SK-N-SH (cell line): Measurements from ENCODE around the gene CUEDC2. TPM values are rescaled to one million over a fixed set of nuclear protein-coding genes. Genes with fewer than 3 reads are reported as not detected.

Experiments
- CTCF ChIA-PET: fragments of 300-600, 350-600 bp; formaldehyde crosslinking; extraction: SDS; loops from one replicate; lab custom pipeline; 2021; lab: Yijun Ruan, JAX
- POLR2A ChIA-PET: fragments of 350-600 bp; sonication (Branson Sonifier 250); formaldehyde crosslinking; extraction: SDS; loops from one replicate; lab custom pipeline; 2020; ENCODE audit warnings: antibody characterized with exemption, inconsistent platforms; lab: Yijun Ruan, JAX
- DNase-seq: peaks from one replicate; pipeline ENCODE4 v3.0.0; 2012
- H2AFZ ChIP-seq: fragments of 200-600 bp; sonication (generic); 2 replicates; pipeline ENCODE4 v1.8.1; 2016; ENCODE audit warnings: antibody characterized with exemption, mild to moderate bottlenecking, low read depth
- H3F3A ChIP-seq: fragments of 200-600 bp; sonication (generic); replicated peaks from 2 replicates; pipeline ENCODE3; 2016; ENCODE audit warnings: antibody characterized with exemption, mild to moderate bottlenecking; ENCODE audit not compliant: insufficient read depth
- H3K27ac ChIP-seq, 2 experiments: fragments of 200-500 bp in 1 of 2; fragments of 200-600 bp in 1 of 2; sonication (Bioruptor generic) in 1 of 2; sonication (generic), shearing (Covaris generic) in 1 of 2; 2 replicates each; pipeline versions ENCODE4 v1.5.1 to v1.6.1; 2014 to 2016; ENCODE audit warnings: low read depth in 2 of 2, inconsistent platforms in 1 of 2, low read length in 1 of 2, mild to moderate bottlenecking in 1 of 2, mixed read lengths in 1 of 2
- H3K27me3 ChIP-seq: fragments of 200-600 bp; sonication (generic), shearing (Covaris generic); 2 replicates; pipeline ENCODE4 v1.6.1; 2016; ENCODE audit warnings: mixed run types; ENCODE audit not compliant: insufficient read depth
- H3K36me3 ChIP-seq, 2 experiments: fragments of 200-500 bp in 1 of 2; fragments of 200-600 bp in 1 of 2; sonication (Bioruptor generic) in 1 of 2; sonication (generic) in 1 of 2; replicated peaks in 1 of 2; 2 replicates each; pipeline versions ENCODE3 to v1.5.1; 2014 to 2016; ENCODE audit warnings: low read length in 1 of 2, mild to moderate bottlenecking in 1 of 2; ENCODE audit not compliant: insufficient read depth in 2 of 2, control insufficient read depth in 1 of 2
- H3K4me1 ChIP-seq, 2 experiments: fragments of 200-500 bp in 1 of 2; fragments of 200-600 bp in 1 of 2; sonication (Bioruptor generic) in 1 of 2; sonication (generic), shearing (Covaris generic) in 1 of 2; 2 replicates each; pipeline versions ENCODE4 v1.5.1 to v1.6.1; 2014 to 2016; ENCODE audit warnings: low read depth in 1 of 2, low read length in 1 of 2, mixed run types in 1 of 2; ENCODE audit not compliant: insufficient read depth in 2 of 2, control insufficient read depth in 1 of 2
- H3K4me2 ChIP-seq: fragments of 200-600 bp; sonication (generic), shearing (Covaris generic); 2 replicates; pipeline ENCODE4 v1.6.1; 2017; ENCODE audit warnings: mixed run types
- H3K4me3 ChIP-seq, 2 experiments: fragments of 200-500 bp in 1 of 2; fragments of 200-600 bp in 1 of 2; sonication (Bioruptor generic) in 1 of 2; sonication (generic), shearing (Covaris generic) in 1 of 2; 2 replicates each; pipeline versions ENCODE4 v1.5.1 to v1.8.1; 2014 to 2016; ENCODE audit warnings: low read depth in 2 of 2, inconsistent platforms in 1 of 2, low read length in 1 of 2, mild to moderate bottlenecking in 1 of 2, mixed read lengths in 1 of 2, moderate library complexity in 1 of 2
- H3K79me2 ChIP-seq: fragments of 200-600 bp; sonication (generic); 2 replicates; pipeline ENCODE4 v1.8.1; 2017; ENCODE audit warnings: mild to moderate bottlenecking; ENCODE audit not compliant: insufficient read depth
- H3K9ac ChIP-seq: fragments of 200-600 bp; sonication (generic); 2 replicates; pipeline ENCODE4 v1.6.1; 2017; ENCODE audit warnings: mixed run types
- H3K9me2 ChIP-seq: fragments of 200-600 bp; sonication (generic); 2 replicates; pipeline ENCODE4 v1.6.1; 2017; ENCODE audit warnings: mixed run types
- H3K9me3 ChIP-seq: fragments of 200-600 bp; sonication (generic); 2 replicates; pipeline ENCODE4 v1.6.1; 2017; ENCODE audit warnings: mixed run types, mild to moderate bottlenecking, moderate library complexity
- H4K20me1 ChIP-seq: fragments of 200-600 bp; sonication (generic); 2 replicates; pipeline ENCODE4 v1.6.1; 2017; ENCODE audit warnings: mild to moderate bottlenecking, mixed run types; ENCODE audit not compliant: insufficient read depth
- CHD2 ChIP-seq: fragments of 150-350 bp; IDR thresholded peaks from 2 replicates; pipeline ENCODE4 v1.6.1; 2018; ENCODE audit warnings: low read length; ENCODE audit not compliant: partially characterized antibody
- FOSL2 ChIP-seq: IDR thresholded peaks from 2 replicates; pipeline ENCODE4 v1.4.0; 2012; ENCODE audit warnings: low read depth, mild to moderate bottlenecking, moderate library complexity, borderline replicate concordance
- FOXJ3 ChIP-seq: sonication (generic); formaldehyde crosslinking; IDR thresholded peaks from 2 replicates; pipeline ENCODE4 v1.5.1; 2020; ENCODE audit warnings: mild to moderate bottlenecking, missing genetic modification reagents
- FOXM1 ChIP-seq: IDR thresholded peaks from 2 replicates; pipeline ENCODE4 v1.4.0; 2012; ENCODE audit warnings: low read depth, mild to moderate bottlenecking
- GABPA ChIP-seq: IDR thresholded peaks from 2 replicates; pipeline ENCODE4 v1.4.0; 2012; ENCODE audit warnings: low read depth, mild to moderate bottlenecking
- JUND ChIP-seq: IDR thresholded peaks from 2 replicates; pipeline ENCODE4 v1.4.0; 2012
- MEF2A ChIP-seq: IDR thresholded peaks from 2 replicates; pipeline ENCODE4 v1.4.0; 2012; ENCODE audit warnings: low read depth, borderline replicate concordance
- MXI1 ChIP-seq: IDR thresholded peaks from 2 replicates; pipeline ENCODE4 v1.6.1; 2012; ENCODE audit warnings: mild to moderate bottlenecking, low read depth, low read length, improper control_type of control experiment
- SIN3A ChIP-seq: IDR thresholded peaks from 2 replicates; pipeline ENCODE4 v1.6.1; 2012; ENCODE audit warnings: low read depth, mild to moderate bottlenecking, low read length, moderate library complexity, borderline replicate concordance
- SMC3 ChIP-seq: IDR thresholded peaks from 2 replicates; pipeline ENCODE4 v1.6.1; 2012; ENCODE audit warnings: low read depth, low read length, improper control_type of control experiment
- TAF1 ChIP-seq: IDR thresholded peaks from 2 replicates; pipeline ENCODE4 v1.6.1; 2012; ENCODE audit warnings: low read depth, mild to moderate bottlenecking, low read length, moderate library complexity, borderline replicate concordance
- TCF12 ChIP-seq: IDR thresholded peaks from 2 replicates; pipeline ENCODE4 v1.4.0; 2012
- YY1 ChIP-seq: IDR thresholded peaks from 2 replicates; pipeline ENCODE4 v1.4.0; 2012; ENCODE audit warnings: low read depth, mild to moderate bottlenecking
- ZBTB33 ChIP-seq: IDR thresholded peaks from 2 replicates; pipeline ENCODE4 v1.4.0; 2012; ENCODE audit warnings: low read depth, borderline replicate concordance
- WGBS: methylation state at CpG from one replicate; pipeline ENCODE4 v1.1.6; 2017; ENCODE audit warnings: low lambda C conversion rate; 5-methylcytosine and 5-hydroxymethylcytosine counted together
- polyA plus RNA-seq, 3 experiments: library from polyadenylated mRNA; depleted of rRNA; stranded (reverse); fragments of >200 nt; gene quantifications; 2 replicates each; pipeline ENCODE4 v1.2.3, GENCODE V29; 2012
- TF ChIP-seq, protein P1 (sequence below): fragments of 150-350 bp; IDR thresholded peaks from 2 replicates; pipeline ENCODE4 v1.6.1; 2016; ENCODE audit warnings: mild to moderate bottlenecking, low read depth, low read length
- TF ChIP-seq, protein P2 (sequence below): IDR thresholded peaks from 2 replicates; pipeline ENCODE4 v1.4.0; 2012; ENCODE audit warnings: low read depth
- TF ChIP-seq, protein P3 (sequence below): fragments of 200-600 bp; sonication (generic); IDR thresholded peaks from 2 replicates; pipeline ENCODE4 v1.6.1; 2017; ENCODE audit warnings: antibody characterized with exemption, mild to moderate bottlenecking, moderate library complexity
- TF ChIP-seq, protein P4 (sequence below): fragments of 150-350 bp; IDR thresholded peaks from 2 replicates; pipeline ENCODE4 v1.6.1; 2017; ENCODE audit warnings: antibody characterized with exemption, low read length, low read depth, borderline replicate concordance

CUEDC2 gene
- polyA plus RNA-seq, 1 of the 3 experiments (the other 2 are of a cell fraction) = 162 TPM

DNA sequence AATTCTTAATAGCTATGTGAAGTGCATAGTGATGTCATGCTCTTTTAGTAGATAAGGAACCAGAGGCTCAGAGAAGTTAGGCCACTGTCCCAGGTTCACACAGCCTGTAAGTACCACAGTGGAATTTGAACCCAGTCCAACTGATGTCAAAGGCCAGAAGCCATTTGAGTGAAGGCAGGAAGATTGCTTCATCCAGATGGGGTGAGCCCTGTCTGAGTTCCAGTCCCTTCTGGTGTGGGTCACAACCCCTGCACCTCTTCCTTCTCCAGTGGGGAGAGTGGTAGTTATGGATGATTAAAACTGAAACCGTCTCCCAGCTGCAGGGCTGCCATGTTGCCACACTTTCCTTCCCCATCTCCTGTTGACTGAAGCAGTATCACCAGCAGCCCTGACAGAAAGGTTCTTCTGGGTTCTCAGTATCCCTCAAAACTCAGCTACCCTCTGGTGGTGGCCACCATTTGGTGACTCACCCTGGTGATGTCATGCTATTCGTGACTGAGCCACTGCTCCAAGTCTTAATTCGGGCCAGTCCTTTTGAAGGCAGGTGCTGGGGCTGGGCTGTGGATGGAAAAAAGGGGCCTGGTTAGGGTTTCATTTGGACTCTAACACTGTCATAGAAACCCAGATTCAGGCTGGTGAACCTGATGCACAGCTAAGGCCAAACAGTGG, 20.4 kb upstream of the CUEDC2 start:
- ChIA-PET POLR2A (interaction anchor here (4.1 to 4.3 kb wide), 2 partner anchors 8 to 20 kb away, joined by 19 to 27 read pairs; partner anchors contain the start of gene CUEDC2), CTCF (interaction anchor here (2.6 to 5.3 kb wide), 3 partner anchors 31 to 131 kb away, joined by 6 to 25 read pairs (median 14); partner anchors contain the start of gene FBXL15)
- no peak overlapping the region for H3K27ac ChIP-seq
- H3K79me2 ChIP-seq = no peaks in the 10 kb centered on the region
- H3F3A ChIP-seq = peaks cover 15% of the 10 kb centered on the region
- H3K27me3 ChIP-seq = no peaks in the 10 kb centered on the region
- no peak for TF ChIP-seq MEF2A
- TF ChIP-seq FOSL2 = peak; percentile 46; the same call in 1 of the 2 replicates
- peak; percentile 37; the same call in 1 of the 2 replicates for TF ChIP-seq JUND
- TF ChIP-seq TCF12 = no peak
- no peak overlapping the region for H3K9ac ChIP-seq
- H4K20me1 ChIP-seq = no peaks in the 10 kb centered on the region
- DNase-seq = no peak
- no peaks in the 10 kb centered on the region for H3K9me2 ChIP-seq
- no peak overlapping the region for H3K4me2 ChIP-seq
- H3K36me3 ChIP-seq = no peaks in the 10 kb centered on the region
- 50% methylated on average over 3 of the region's 3 CpGs for WGBS
- H2AFZ ChIP-seq = no peak overlapping the region
- no peak overlapping the region for H3K4me3 ChIP-seq
- H3K9me3 ChIP-seq = no peaks in the 10 kb centered on the region
- H3K4me1 ChIP-seq = peaks cover 0 to 10% of the 10 kb centered on the region in 2 experiments; a peak in 2 of 4 replicates

DNA sequence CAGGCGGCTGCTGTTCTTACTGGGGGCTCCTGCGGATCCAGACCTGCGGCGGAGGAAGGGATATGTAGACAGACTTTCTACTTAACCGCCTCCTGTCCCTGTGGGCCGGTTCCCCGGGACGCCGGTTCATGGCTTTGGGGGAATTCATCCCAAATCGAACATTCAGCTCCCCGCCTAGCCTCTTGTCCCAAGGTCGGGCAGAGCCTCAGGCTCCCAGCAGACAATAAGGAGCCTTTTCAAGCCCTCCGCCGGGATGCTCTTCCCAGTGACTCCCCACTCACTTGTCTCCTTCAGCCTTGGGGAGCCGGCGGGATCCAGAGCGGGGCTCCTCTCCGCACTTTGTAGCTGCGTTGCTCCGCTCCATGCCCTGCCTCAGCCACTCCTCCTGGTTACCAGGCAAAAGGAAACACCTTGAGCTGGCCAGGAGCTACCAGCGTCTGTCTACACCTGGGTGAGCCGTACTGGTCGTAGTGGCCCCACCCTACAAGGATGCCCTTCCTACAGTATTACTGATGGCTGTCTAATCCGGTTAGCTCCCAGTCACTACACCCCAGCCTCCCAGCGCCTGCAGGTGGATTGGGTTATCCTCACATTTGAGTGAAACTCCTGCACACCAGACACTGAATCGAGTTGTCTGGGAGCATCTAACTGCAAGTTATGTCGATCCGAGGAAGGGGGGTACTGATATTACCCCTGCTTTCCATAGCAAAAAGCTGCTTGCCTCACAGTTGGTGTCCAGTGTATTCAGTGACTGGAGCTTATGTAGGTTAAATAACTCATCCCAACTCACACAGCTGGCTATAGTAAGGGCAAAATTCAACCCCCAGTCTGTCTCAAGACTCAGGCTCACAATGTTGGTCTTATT, 19.0 kb upstream of the CUEDC2 start, which contains the start of gene C10orf95:
C10orf95 (minus strand) TSS at position 439 of the 865 bp plus-strand sequence. CDS start 450 bp downstream, outside the sequence.
- H3K9me2 ChIP-seq = no peaks in the 10 kb centered on the region
- CTCF ChIA-PET = interaction anchor here (0.9 to 5.3 kb wide), 12 partner anchors 8 to 132 kb away, joined by 3 to 25 read pairs (median 5); partner anchors contain the start of genes CUEDC2, FBXL15 and SUFU
- H3F3A ChIP-seq = peaks cover 15% of the 10 kb centered on the region
- peak within 1 kb of the TSS in 1 of 2 experiments; percentile 31; a peak in 1 of 4 replicates for H3K27ac ChIP-seq
- WGBS = 60% methylated on average over 20 of the region's 28 CpGs
- peak within 1 kb of the TSS; percentile 62 to 71 for H3K4me3 ChIP-seq
- H3K36me3 ChIP-seq = no peaks in the 10 kb centered on the region
- no peaks in the 10 kb centered on the region for H3K27me3 ChIP-seq
- H3K9me3 ChIP-seq = no peaks in the 10 kb centered on the region
- peak within 1 kb of the TSS; percentile 80 for H3K4me2 ChIP-seq
- TF ChIP-seq CHD2 = no peak
- TF ChIP-seq MXI1 = no peak
- TF ChIP-seq, protein P1, sequence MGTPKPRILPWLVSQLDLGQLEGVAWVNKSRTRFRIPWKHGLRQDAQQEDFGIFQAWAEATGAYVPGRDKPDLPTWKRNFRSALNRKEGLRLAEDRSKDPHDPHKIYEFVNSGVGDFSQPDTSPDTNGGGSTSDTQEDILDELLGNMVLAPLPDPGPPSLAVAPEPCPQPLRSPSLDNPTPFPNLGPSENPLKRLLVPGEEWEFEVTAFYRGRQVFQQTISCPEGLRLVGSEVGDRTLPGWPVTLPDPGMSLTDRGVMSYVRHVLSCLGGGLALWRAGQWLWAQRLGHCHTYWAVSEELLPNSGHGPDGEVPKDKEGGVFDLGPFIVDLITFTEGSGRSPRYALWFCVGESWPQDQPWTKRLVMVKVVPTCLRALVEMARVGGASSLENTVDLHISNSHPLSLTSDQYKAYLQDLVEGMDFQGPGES = no peak
- TF ChIP-seq TAF1 = no peak
- no peak for TF ChIP-seq GABPA
- TF ChIP-seq, protein P2, sequence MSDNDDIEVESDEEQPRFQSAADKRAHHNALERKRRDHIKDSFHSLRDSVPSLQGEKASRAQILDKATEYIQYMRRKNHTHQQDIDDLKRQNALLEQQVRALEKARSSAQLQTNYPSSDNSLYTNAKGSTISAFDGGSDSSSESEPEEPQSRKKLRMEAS = no peak
- no peak for TF ChIP-seq YY1
- TF ChIP-seq FOXJ3 = no peak
- no peak for TF ChIP-seq SMC3
- TF ChIP-seq FOXM1 = no peak
- TF ChIP-seq SIN3A = no peak
- TF ChIP-seq, protein P3, sequence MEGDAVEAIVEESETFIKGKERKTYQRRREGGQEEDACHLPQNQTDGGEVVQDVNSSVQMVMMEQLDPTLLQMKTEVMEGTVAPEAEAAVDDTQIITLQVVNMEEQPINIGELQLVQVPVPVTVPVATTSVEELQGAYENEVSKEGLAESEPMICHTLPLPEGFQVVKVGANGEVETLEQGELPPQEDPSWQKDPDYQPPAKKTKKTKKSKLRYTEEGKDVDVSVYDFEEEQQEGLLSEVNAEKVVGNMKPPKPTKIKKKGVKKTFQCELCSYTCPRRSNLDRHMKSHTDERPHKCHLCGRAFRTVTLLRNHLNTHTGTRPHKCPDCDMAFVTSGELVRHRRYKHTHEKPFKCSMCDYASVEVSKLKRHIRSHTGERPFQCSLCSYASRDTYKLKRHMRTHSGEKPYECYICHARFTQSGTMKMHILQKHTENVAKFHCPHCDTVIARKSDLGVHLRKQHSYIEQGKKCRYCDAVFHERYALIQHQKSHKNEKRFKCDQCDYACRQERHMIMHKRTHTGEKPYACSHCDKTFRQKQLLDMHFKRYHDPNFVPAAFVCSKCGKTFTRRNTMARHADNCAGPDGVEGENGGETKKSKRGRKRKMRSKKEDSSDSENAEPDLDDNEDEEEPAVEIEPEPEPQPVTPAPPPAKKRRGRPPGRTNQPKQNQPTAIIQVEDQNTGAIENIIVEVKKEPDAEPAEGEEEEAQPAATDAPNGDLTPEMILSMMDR = no peak
- TF ChIP-seq ZBTB33 = no peak
- TF ChIP-seq, protein P4, sequence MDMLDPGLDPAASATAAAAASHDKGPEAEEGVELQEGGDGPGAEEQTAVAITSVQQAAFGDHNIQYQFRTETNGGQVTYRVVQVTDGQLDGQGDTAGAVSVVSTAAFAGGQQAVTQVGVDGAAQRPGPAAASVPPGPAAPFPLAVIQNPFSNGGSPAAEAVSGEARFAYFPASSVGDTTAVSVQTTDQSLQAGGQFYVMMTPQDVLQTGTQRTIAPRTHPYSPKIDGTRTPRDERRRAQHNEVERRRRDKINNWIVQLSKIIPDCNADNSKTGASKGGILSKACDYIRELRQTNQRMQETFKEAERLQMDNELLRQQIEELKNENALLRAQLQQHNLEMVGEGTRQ = no peak
- no peaks in the 10 kb centered on the region for H3K79me2 ChIP-seq
- H3K4me1 ChIP-seq = peaks cover 0 to 10% of the 10 kb centered on the region in 2 experiments; a peak in 2 of 4 replicates
- peak within 1 kb of the TSS; percentile 49; the same call in 1 of the 2 replicates for H3K9ac ChIP-seq
- no peaks in the 10 kb centered on the region for H4K20me1 ChIP-seq
- DNase-seq = no peak
- peak within 1 kb of the TSS; percentile 96 for H2AFZ ChIP-seq
- POLR2A ChIA-PET = interaction anchor here (0.6 to 4.3 kb wide), 8 partner anchors 10 to 31 kb away, joined by 3 to 27 read pairs (median 5); partner anchors contain the start of genes CUEDC2 and FBXL15
